Sigmoid colon (tissue), 7 donors: ENCODE data around the gene MPP3. TPM values are rescaled to one million over a fixed set of nuclear protein-coding genes. Genes with fewer than 3 reads are reported as not detected.
A peak's percentile ranks its signal among the peaks of the same experiment; 100 is the strongest.

Experiments
- DNase-seq: peaks from one replicate; pipeline ENCODE4 v3.0.0-alpha.2; 2019
- H3K27ac ChIP-seq, 4 donors: fragments of 200-600 bp; sonication (generic); one replicate each; pipeline ENCODE4 v1.5.1; 2016 to 2019; ENCODE audit warnings: mild to moderate bottlenecking in 1 of 4
- H3K27me3 ChIP-seq, 3 donors: fragments of 200-600 bp; sonication (generic); one replicate each; pipeline ENCODE4 v1.5.1; 2019; ENCODE audit warnings: mild to moderate bottlenecking in 1 of 3
- H3K36me3 ChIP-seq, 4 donors: fragments of 200-600 bp; sonication (generic); one replicate each; pipeline ENCODE4 v1.5.1; 2016 to 2019
- H3K4me1 ChIP-seq, 4 donors: fragments of 200-600 bp; sonication (generic); one replicate each; pipeline ENCODE4 v1.5.1; 2017 to 2019
- H3K4me3 ChIP-seq, 4 donors: fragments of 200-600 bp; sonication (generic); one replicate each; pipeline ENCODE4 v1.5.1; 2017 to 2019; ENCODE audit warnings: mild to moderate bottlenecking in 2 of 4, moderate library complexity in 1 of 4
- H3K9me3 ChIP-seq, 4 donors: fragments of 200-600 bp in 3 of 4; sonication (generic) in 3 of 4; one replicate each; pipeline versions ENCODE4 v1.5.1 to v1.6.1; 2013 to 2019
- CTCF ChIP-seq, 4 experiments: fragments of 450-650 bp in 3 of 4; fragments of 200-600 bp in 1 of 4; IDR thresholded peaks; one replicate each; pipeline ENCODE4 v1.5.1; 2016 to 2019; ENCODE audit warnings: antibody characterized with exemption in 4 of 4, mild to moderate bottlenecking in 3 of 4, moderate library complexity in 2 of 4
- EP300 ChIP-seq, 4 donors: sonication (generic); formaldehyde crosslinking; IDR thresholded peaks; one replicate each; pipeline ENCODE4 v1.6.1; 2017; ENCODE audit warnings: antibody characterized with exemption in 4 of 4
- POLR2A ChIP-seq, 2 donors: fragments of 450-650 bp; IDR thresholded peaks; one replicate each; pipeline ENCODE4 v1.6.1; 2016; ENCODE audit warnings: antibody characterized with exemption in 2 of 2, mild to moderate bottlenecking in 2 of 2, moderate library complexity in 2 of 2
- POLR2AphosphoS5 ChIP-seq, 4 donors: sonication (generic); formaldehyde crosslinking; IDR thresholded peaks; one replicate each; pipeline ENCODE4 v1.6.1; 2017; ENCODE audit warnings: antibody characterized with exemption in 4 of 4
- WGBS, 2 donors: extraction: QIAGEN DNeasy Blood & Tissue Kit; methylation state at CpG; one replicate each; pipeline ENCODE4 v1.1.7; 2013; 5-methylcytosine and 5-hydroxymethylcytosine counted together
- intact Hi-C: fragments of 100-400 bp; cut with DNase I; formaldehyde crosslinking; loops from one replicate; pipeline ENCODE4 v1.15.1; 2023
- polyA plus RNA-seq, 3 donors: library from polyadenylated mRNA; stranded (reverse); fragments of 200-250 nt; gene quantifications; one replicate each; pipeline ENCODE4 v1.2.3, GENCODE V29; 2013
- total RNA-seq, 4 donors: library from RNA; depleted of rRNA; stranded (reverse); fragments of >200 nt; gene quantifications; one replicate each; pipeline ENCODE4 v1.1.0, GENCODE V29; 2016
- donor health status: healthy with polysubstance abuse.
- donor health status: Bipolar disorder and iron deficiency.
- donor health status: healthy.

MPP3 gene
- total and polyA plus RNA-seq, 7 donors = 0.23 to 10.5 (median 5.0) TPM

GRCh38 chr17:43754947-43755346 lies 78.0 kb downstream of the MPP3 start:
- Histone ChIP-seq H3K36me3 (no peaks in the 10 kb centered on the region), H3K27ac (no peak overlapping the region), H3K4me3 (peak overlapping the region in 1 of 4 donors; percentile 22), H3K4me1 (peaks cover 0 to 10% (median 8%) of the 10 kb centered on the region in 4 donors), H3K27me3 (peaks cover 10 to 37% (median 29%) of the 10 kb centered on the region in 3 donors), H3K9me3 (no peaks in the 10 kb centered on the region)
- intact Hi-C loops = no loop called here
- TF ChIP-seq CTCF (IDR thresholded peaks at IDR 0.05) = no peak
- no peak for TF ChIP-seq POLR2AphosphoS5 (IDR thresholded peaks at IDR 0.05)
- no peak for TF ChIP-seq EP300 (IDR thresholded peaks at IDR 0.05)
- TF ChIP-seq POLR2A (IDR thresholded peaks at IDR 0.05) = no peak
- peak; percentile 46 for DNase-seq
- WGBS, 2 donors = 20 to 28% methylated on average over 21 of the region's 21 CpGs

- WGBS, 2 donors = 67 to 69% methylated on average over 5 of the region's 5 CpGs
- H3K4me1 ChIP-seq = peaks cover 0 to 10% (median 8%) of the 10 kb centered on the region in 4 donors
These were observed 79.3 kb downstream of the MPP3 start for GRCh38 chr17:43753493-43754129.

More at GRCh38 chr17:43753493-43754129, 79.3 kb downstream of the MPP3 start:
- intact Hi-C loops = no loop called here
- H3K36me3 ChIP-seq = no peaks in the 10 kb centered on the region
- DNase-seq = peak; percentile 15
- H3K9me3 ChIP-seq = no peaks in the 10 kb centered on the region
- TF ChIP-seq EP300 (IDR thresholded peaks at IDR 0.05) (no peak), CTCF (IDR thresholded peaks at IDR 0.05) (no peak), POLR2AphosphoS5 (IDR thresholded peaks at IDR 0.05) (no peak), POLR2A (IDR thresholded peaks at IDR 0.05) (no peak)
- H3K4me3 ChIP-seq = no peak overlapping the region
- H3K27ac ChIP-seq = no peak overlapping the region
- H3K27me3 ChIP-seq = peaks cover 10 to 37% (median 29%) of the 10 kb centered on the region in 3 donors

Other genes starting within 250 kb of the MPP3 start
- gene MEOX1, start 171.2 kb downstream of the MPP3 start, total RNA-seq = 1 to 10 TPM; 2.5 to 5.3 (median 2.9) TPM
- 1 to 10 TPM in 1 of 3 donors, under 1 TPM in 2; 0.23 to 3.4 (median 0.60) TPM for gene MEOX1, start 171.2 kb downstream of the MPP3 start, polyA plus RNA-seq
- not detected for gene SOST, start 74.4 kb downstream of the MPP3 start, total RNA-seq
- gene SOST, start 74.4 kb downstream of the MPP3 start, polyA plus RNA-seq = not detected
- gene DUSP3, start 54.2 kb downstream of the MPP3 start, total RNA-seq = 100 to 1,000 TPM in 3 of 4 donors, 10 to 100 TPM in 1; 70.4 to 140 (median 120) TPM
- 10 to 100 TPM; 32.3 to 57.1 (median 47.2) TPM for gene DUSP3, start 54.2 kb downstream of the MPP3 start, polyA plus RNA-seq
- gene CFAP97D1, start 52.7 kb downstream of the MPP3 start, total RNA-seq = not detected
- not detected for gene CFAP97D1, start 52.7 kb downstream of the MPP3 start, polyA plus RNA-seq
- gene CD300LG, start 14.0 kb upstream of the MPP3 start, total RNA-seq = 1 to 10 TPM; 1.5 to 5.3 (median 2.6) TPM
- 1 to 10 TPM in 1 of 3 donors, under 1 TPM in 1, not detected in 1; 0.60 to 1.5 TPM for gene CD300LG, start 14.0 kb upstream of the MPP3 start, polyA plus RNA-seq
- gene MPP2, start 74.4 kb upstream of the MPP3 start, total RNA-seq = 10 to 100 TPM; 10.9 to 33.0 (median 14.9) TPM
- gene MPP2, start 74.4 kb upstream of the MPP3 start, polyA plus RNA-seq = 1 to 10 TPM in 1 of 3 donors, under 1 TPM in 2; 0.23 to 1.6 (median 0.60) TPM
- not detected for gene PPY, start 109.3 kb upstream of the MPP3 start, total RNA-seq
- gene PPY, start 109.3 kb upstream of the MPP3 start, polyA plus RNA-seq = not detected
- gene PYY, start 120.8 kb upstream of the MPP3 start, total RNA-seq = 1 to 10 TPM in 1 of 4 donors, not detected in 3; 3.2 TPM
- 100 to 1,000 TPM in 1 of 3 donors, 10 to 100 TPM in 2; 32.6 to 185 (median 63.1) TPM for gene PYY, start 120.8 kb upstream of the MPP3 start, polyA plus RNA-seq
- 1 to 10 TPM in 1 of 4 donors, under 1 TPM in 3; 0.54 to 1.4 (median 0.77) TPM for gene NAGS, start 171.5 kb upstream of the MPP3 start, total RNA-seq
- 10 to 100 TPM in 2 of 3 donors, 1 to 10 TPM in 1; 3.9 to 13.2 (median 10.9) TPM for gene NAGS, start 171.5 kb upstream of the MPP3 start, polyA plus RNA-seq
- 10 to 100 TPM; 21.3 to 37.8 (median 26.3) TPM for gene TMEM101, start 181.8 kb upstream of the MPP3 start, total RNA-seq
- gene TMEM101, start 181.8 kb upstream of the MPP3 start, polyA plus RNA-seq = 10 to 100 TPM; 14.1 to 42.9 (median 22.2) TPM
- gene LSM12, start 233.5 kb upstream of the MPP3 start, total RNA-seq = 10 to 100 TPM; 33.8 to 46.9 (median 40.1) TPM
- gene LSM12, start 233.5 kb upstream of the MPP3 start, polyA plus RNA-seq = 10 to 100 TPM; 28.8 to 41.6 (median 37.9) TPM
- 10 to 100 TPM; 22.2 to 29.8 (median 25.9) TPM for gene G6PC3, start 237.6 kb upstream of the MPP3 start, total RNA-seq
- gene G6PC3, start 237.6 kb upstream of the MPP3 start, polyA plus RNA-seq = 10 to 100 TPM in 1 of 3 donors, 1 to 10 TPM in 2; 8.4 to 45.5 (median 9.7) TPM